ENCODE measurements around the gene LRRTM2.
"Not testable (repeated sequence)": the region's sequence is repeated elsewhere in the genome, so short reads cannot be mapped to it uniquely, and the experiment has no call there.

Gene LRRTM2, protein sequence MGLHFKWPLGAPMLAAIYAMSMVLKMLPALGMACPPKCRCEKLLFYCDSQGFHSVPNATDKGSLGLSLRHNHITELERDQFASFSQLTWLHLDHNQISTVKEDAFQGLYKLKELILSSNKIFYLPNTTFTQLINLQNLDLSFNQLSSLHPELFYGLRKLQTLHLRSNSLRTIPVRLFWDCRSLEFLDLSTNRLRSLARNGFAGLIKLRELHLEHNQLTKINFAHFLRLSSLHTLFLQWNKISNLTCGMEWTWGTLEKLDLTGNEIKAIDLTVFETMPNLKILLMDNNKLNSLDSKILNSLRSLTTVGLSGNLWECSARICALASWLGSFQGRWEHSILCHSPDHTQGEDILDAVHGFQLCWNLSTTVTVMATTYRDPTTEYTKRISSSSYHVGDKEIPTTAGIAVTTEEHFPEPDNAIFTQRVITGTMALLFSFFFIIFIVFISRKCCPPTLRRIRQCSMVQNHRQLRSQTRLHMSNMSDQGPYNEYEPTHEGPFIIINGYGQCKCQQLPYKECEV
- 0 reads per million in 4 donors for total RNA-seq

GRCh38 chr5:138874771-138875551 is at the start of gene LRRTM2:
LRRTM2 (minus strand) TSS chr5:138875335; CDS start chr5:138874911, 424 bp downstream.
- DNase-seq: no peak

DNA sequence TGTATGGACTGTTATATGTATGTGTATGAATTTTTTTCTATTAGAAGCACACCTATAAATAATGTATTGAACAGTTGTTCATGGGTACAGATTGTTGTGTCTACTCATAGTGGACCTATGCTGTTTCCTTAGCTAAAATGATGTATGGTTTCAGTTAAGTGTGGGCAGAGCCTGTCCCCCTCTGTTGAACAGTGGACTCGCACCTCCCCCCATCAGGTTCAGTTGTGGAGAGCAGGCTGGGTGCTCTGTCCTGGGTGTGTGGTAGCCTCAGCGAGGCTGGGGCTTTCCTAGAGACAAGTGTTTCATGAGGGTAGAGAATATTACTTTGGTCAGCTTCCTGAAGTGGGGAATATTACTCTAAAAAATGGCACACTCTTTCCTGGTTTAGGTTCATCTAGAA is 47.4 kb upstream of the LRRTM2 start:
- no peak for DNase-seq

GRCh38 chr5:138921362-138921761 is 46.2 kb upstream of the LRRTM2 start:
- not testable (repeated sequence) for DNase-seq

- DNase-seq: no peak
Measured at GRCh38 chr5:138920181-138920580, 45.0 kb upstream of the LRRTM2 start.

DNA sequence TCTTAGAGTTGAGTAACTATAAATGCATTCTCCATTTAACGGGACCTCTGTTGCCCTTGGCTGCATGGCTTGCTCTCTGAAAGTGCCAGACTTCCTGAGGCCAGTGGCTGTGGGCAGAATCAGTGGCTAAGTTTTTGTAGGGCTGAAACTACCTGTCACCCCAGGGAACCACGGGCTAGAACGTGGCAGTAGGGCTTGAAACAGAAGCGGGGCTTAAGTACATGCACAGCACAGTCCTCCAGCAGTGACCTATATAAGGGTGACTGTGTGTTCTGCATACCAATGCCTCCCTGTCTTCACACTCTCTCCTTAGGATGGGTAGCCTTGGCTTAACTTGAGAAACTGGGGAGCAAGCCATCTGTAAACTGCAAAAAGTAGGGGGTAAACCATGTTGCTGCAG is 43.6 kb upstream of the LRRTM2 start:
- DNase-seq: no peak

DNA sequence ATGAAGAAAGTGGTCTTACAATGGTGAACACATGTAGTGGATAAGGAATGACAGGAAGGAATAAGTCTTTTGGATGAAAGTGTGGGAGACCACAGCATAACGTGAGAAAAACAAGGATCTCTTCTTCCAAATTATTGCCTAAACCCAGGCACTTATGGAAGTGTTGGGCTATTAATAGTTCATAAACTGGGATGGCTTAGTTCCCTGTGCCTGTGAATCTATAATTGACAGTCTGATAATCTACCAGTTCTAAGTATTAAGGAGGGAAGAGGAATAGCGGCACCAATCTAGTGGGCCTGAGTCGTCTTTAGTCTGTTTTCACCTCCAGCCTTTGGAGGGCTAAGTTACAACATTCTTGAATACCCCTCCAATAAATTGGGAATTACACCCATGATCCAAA is 39.2 kb upstream of the LRRTM2 start:
- no peak for DNase-seq

- no peak for DNase-seq
Measured at GRCh38 chr5:138913773-138914172, 38.6 kb upstream of the LRRTM2 start.

DNA sequence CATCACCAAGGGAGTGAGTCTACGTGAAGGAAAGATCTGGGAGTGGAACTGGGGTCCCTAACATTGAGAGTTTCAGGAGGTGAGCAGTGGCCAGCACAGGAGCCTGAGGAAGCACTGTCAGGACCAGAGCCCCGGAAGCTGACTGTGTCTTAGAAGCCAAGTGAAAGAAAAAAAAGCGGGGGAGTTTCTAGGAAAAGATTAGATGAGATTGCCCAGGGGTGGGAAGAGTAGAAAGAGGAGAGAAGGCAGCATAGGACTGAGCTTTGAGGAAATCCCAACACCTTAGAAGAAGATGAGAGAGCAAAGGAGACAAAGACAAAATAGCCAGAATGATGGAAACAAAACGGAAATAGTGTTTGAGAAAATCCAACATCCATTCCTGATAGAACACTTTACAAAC is 37.0 kb upstream of the LRRTM2 start:
- no peak for DNase-seq

DNA sequence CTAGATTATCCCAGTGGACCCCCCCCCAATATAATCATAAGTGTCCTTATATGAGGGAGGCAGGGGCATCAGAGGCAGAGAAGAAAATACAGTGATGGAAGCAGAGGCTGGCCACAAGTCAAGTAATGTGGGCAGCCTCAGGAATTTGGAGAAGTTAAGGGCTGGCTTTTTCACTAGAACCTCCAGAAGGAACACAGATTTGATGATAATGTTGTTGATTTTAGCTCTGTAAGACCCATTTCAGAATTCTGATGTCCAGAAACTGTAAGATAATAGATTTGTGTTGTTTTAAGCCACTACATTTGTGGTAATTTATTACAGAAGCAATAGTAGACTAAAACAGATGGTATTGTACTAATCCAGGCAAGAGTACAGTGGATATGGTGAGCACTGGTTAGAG is 36.3 kb upstream of the LRRTM2 start:
- no peak for DNase-seq

- peak in 1 of 5 donors; percentile 36 for DNase-seq
Measured at GRCh38 chr5:138910546-138911185, 35.5 kb upstream of the LRRTM2 start.

DNA sequence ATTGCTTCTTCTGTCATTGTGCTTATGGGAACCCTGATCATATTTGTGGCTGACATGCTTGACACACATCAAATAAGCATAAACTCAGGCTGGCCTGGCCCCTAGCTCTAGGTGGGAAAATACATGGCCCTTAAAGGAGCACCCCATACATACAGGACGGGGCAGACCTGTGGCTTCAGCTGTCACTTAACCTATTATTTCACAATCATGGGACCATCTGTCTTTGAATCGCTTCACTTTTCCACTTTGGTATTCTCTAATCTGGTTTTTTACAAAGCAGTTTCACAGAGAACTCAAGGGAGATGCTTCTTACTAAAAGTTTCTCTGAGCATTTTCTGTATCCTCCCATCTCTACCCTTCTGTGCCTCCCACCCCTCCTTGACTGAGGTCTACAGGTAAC is 34.6 kb upstream of the LRRTM2 start:
- DNase-seq: no peak

GRCh38 chr5:138905541-138905940 is 30.4 kb upstream of the LRRTM2 start:
- no peak for DNase-seq

DNA sequence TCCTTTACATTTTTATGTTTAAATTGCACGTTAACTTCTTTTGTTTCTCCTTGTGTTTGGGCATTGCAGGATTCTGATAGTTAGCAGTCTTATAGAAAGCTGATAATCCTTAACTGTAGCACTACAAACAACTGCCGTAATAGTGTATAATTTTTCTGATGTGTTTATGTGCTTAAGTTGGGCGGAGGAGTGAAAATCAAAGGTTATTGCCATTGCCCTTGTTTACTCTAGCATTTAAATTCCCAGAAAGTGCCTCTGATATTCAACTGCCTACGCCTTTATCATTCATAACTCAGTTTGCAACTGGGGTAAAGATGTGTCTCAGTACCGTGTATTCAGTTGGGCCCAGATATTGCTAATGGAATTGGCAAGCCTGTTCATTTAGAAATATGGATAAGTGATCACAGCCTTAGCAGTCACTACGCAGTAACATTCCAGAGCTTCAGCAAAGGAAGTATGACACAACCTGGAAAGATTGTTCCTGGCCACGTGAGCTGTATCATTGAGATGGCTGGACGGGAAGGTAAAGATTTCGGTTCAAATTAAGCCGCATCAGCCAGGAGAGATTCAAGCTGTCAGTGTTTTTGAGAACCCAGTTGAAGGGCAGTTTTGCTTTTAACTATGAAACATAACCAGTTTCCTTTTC is 28.1 kb upstream of the LRRTM2 start:
- no peak for DNase-seq

GRCh38 chr5:138901716-138902115 is 26.6 kb upstream of the LRRTM2 start:
- no peak for DNase-seq

DNA sequence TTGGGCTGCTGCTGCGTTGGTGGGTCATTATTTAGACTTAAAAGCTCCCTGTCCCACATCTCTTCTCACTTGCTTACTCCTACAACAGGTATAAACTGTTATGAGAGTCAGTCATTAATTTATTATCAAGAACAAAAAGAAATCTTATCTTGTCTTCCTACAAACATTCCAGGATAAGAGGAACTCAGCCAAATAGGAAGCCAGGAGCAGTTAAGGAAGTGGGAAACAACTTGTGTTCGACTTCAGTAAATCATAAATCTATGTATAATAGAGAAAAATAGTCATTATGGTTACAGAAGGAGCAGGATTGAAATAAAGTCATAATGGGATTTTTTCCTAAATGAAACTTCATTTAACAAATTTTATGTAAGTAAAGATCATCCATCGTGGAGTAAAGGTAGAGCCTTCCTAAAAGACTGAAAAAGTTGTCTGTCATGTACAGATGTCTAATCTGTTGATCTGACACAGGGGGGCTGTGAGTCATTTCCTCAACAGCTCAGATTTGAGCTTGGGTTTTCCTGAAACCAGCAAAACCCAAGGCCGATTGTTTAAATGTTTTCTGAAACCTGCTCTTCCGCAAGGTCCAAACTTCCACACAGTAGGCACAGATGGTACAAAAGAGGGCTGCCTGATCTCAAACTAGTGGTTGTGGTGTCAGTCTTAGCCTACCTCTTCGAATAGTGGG is 25.3 kb upstream of the LRRTM2 start:
- peak in 1 of 5 donors; percentile 57 for DNase-seq

DNA sequence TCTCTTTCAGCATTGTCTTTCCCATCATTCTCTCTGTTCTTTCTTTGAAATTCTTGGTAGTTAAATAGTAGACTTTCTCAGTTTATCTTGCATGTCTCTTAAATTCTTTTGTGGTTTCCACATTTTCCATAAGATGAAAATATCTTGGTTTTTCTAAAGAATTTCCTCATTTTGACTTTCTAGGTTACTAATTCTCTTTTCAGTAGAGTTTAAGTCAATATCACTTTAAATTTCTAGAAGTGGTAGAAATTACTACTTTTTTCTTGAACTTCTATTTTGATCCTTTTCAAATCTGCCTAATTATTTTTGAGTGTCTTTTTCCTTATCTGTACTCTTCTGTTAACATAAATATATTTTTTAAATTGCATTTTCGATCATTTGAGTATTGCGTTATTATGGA is 23.6 kb upstream of the LRRTM2 start:
- no peak for DNase-seq

- DNase-seq: no peak
Measured at GRCh38 chr5:138898299-138898698, 23.2 kb upstream of the LRRTM2 start.

- no peak for DNase-seq
Measured at GRCh38 chr5:138895918-138896317, 20.8 kb upstream of the LRRTM2 start.

- no peak for DNase-seq
Measured at GRCh38 chr5:138890644-138891043, 15.5 kb upstream of the LRRTM2 start.

DNA sequence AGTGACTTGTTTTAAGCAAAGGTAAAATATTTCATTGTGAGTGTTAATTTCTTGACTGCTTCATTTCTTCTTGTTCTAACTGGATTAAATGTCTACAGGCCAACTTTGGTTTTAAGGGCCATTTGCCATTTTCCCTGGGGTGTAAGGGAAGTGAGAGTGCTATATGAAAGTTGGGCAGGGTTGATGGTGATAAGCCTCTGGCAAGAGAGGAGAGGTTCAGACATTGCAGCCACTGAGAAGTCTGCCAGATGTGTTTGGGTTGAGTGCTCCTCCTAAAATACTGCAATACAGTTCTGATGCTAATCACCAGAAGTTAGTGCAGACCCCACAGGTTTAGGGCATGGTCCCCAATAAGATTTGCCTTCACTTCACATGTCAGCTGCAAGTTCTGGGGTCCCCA is 14.9 kb upstream of the LRRTM2 start:
- no peak for DNase-seq

DNA sequence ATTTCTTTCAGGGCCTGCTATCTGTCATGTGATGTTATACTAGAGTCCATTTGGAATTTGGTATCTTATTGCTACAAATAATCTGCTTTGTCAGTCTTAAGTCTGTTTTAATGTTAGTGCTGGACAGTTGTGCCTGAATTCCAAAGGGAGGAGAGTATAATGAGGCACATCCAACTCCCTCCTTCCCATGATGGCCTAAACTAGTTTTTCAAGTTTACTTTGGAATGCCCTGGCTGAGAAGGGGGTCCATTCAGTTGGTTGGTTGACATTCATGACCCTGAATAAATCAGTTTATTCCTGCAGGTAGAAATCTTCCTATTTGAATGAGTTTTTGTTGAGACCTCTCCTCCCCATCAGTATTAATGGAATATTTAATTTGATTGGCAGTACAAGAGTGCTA is 9.4 kb upstream of the LRRTM2 start:
- DNase-seq: no peak

- DNase-seq: no peak
Measured at GRCh38 chr5:138884094-138884493, 9.0 kb upstream of the LRRTM2 start.

All from T-helper 1 cell (primary cell).